WI38 (cell line): Measurements from ENCODE around the gene LRRC58.
"Not testable (repeated sequence)": the region's sequence is repeated elsewhere in the genome, so short reads cannot be mapped to it uniquely, and the experiment has no call there.

ENCODE experiments used
- H3K4me3 ChIP-seq: 2 replicates; pipeline ENCODE4 v1.5.1; 2011; ENCODE audit warnings: low read depth, mild to moderate bottlenecking, control low read depth, low read length
- CTCF ChIP-seq: IDR thresholded peaks from 2 replicates; pipeline ENCODE4 v1.5.1; 2012; ENCODE audit warnings: low read depth, mild to moderate bottlenecking, control low read depth, low read length

LRRC58 gene

DNA sequence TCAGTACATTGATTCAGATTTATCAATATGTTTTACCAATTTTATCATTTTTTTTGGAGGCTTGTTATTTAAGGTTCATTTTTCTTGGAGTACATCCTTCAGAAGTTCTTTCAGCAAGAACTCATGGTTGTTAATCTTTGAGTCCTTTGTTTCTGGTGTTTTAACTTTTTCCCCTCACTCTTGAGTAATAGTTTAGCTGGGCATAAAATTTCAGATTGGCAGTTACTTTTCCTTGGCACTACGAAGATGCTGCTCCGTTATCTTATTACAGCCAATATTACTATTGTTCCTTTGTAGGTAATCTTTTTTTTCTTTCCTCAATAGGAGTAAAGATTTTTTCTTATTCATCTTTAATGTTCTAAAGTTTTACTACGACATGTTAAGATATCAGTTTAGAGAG, 9.8 kb downstream of the LRRC58 start:
- TF ChIP-seq CTCF = no peak
- no peak overlapping the region for H3K4me3 ChIP-seq

DNA sequence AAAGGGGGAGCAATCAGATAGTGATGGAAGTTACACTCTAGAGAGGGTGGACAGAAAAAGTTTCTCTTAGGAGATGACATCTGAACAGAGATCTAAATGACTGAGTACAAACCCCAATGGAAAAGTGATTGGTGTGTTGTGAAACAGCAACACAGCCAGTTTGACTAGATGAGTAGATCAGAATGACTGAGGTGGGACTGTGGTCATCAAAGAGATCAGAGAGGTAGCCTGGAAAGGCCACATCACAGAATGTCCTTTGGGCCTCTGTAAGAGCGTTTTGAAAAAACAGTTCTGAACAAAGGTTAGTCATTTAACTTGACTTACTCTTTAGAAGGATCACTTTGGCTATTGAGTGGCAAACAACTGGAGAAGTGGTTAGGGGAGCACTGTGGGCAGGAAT, 10.6 kb downstream of the LRRC58 start:
- H3K4me3 ChIP-seq = no peak overlapping the region
- TF ChIP-seq CTCF = no peak

DNA sequence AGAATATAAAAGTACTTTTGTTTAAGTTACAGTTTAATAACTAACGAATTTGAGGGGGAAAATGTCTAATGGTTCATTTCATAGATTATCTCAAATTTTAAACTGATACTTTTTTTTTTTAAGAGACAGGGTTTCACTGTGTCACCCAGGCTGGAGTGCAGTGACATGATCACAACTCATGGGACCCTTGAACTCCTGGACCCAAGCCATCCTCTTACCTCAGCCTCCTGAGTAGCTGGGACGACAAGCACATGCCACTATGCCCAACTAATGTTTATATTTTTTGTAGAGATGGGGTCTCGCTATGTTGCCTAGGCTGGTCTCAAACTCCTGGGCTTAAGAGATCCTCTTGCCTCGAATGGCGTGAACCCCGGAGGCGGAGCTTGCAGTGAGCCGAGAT, 16.5 kb downstream of the LRRC58 start:
- no peak overlapping the region for H3K4me3 ChIP-seq
- TF ChIP-seq CTCF = no peak

DNA sequence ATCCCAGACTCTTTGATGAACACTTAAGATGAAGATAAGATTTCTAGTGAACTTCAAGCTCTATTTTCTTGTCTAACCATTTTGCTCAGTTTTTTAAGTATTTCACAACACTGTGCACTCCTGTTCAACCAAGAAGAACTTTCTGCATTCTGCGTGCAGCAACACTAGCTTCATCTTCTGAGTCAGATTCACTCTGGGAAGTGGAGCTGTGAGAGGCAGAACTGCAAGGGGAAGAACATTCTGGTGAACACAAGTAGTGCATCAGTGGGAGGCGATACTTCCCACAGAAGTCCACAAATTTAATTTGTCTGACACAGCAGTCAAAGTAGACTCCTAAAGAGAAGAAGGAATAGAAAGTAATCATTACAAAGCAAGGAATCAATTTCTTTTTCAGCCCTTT, 18.1 kb downstream of the LRRC58 start:
- H3K4me3 ChIP-seq = no peak overlapping the region
- TF ChIP-seq CTCF = no peak

DNA sequence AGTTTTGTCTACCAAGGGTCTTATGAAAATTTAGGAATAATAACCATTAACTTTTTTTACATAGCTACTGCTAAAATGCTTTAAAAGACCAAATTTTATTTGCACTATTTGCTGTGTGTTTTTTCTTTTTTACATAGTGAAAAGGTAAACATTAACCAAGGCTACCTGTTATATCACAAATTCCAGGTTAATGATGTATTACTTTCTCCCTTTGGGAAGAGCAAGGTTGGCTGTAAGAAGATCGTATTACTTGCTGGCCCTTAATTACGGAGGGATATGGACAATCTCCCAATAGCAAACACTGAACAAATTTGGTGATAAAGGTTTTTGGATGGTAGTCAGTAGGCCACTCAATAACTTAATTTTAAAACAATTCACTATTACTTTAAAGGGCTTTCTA, 22.4 kb downstream of the LRRC58 start:
- H3K4me3 ChIP-seq = no peak overlapping the region
- no peak for TF ChIP-seq CTCF

- no peak overlapping the region for H3K4me3 ChIP-seq
- TF ChIP-seq CTCF = no peak
Measured at GRCh38 chr3:120324190-120324589, 25.0 kb downstream of the LRRC58 start.

DNA sequence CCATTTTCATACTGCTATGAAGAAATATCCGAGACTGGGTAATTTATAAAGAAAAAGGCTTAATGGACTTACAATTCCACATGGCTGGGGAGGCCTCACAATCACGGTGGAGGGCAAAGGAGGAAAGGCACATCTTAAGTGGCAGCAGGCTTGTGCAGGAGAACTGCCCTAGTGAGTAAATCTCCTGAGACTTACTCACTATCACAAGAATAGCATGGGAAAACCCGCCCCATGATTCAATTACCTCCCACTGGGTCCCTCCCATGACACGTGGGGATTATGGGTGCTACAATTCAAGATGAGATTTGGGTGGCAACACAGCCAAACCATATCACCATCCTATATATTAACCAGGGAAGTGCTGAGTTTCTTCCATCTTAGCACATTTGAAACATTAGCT, 25.4 kb downstream of the LRRC58 start:
- not testable (repeated sequence) for H3K4me3 ChIP-seq

DNA sequence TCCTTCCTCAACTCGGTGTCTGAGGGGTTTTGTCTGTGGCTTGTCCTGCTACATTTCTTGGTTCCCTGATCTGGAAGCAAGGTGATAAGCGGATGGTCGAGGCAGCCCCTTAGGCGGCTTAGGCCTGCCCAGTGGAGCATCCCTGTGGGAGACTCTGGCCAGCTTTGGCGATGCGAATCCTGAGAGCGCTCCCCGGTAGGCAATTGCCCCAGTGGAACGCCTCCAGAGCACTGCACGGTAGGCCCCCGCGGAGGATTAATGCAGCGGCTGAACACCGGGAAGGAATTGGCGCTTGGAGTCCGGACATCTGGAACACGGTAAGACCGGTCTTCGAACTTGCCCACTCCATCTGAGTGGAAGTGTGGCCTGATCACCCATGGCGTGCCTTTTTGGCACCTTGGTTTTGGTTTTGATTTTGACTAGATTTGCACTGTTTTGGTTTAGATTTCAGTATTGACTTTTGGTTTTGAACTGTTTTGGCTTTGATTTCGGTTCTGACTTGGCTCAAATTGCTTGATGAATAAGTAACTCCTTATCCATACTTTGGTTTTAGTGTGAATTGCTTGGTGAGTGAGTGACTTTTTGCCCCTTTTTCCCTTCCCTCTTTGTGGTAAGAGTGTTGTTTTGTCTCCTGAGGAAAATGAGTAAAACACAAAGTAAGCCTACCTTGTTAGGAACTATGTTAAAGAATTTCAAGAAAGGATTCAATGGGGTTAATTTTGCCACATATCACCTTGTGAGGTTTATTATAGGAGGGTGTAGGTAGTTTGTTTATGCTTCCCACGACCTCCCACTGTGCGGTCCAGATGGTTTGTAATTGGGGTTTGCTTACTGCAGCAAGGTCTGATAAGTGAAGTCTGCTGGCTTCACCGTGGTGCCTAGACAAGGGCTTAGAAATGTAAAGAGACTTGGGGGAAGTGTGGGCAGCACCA, 37.0 kb downstream of the LRRC58 start:
- H3K4me3 ChIP-seq = no peak overlapping the region
- TF ChIP-seq CTCF = no peak
